HUDEP-2 (cell line): ENCODE data around the gene TUBGCP6.

Experiments
- DNase-seq, 76 experiments: peaks; one replicate each; lab custom pipeline; 2025; ENCODE audit not compliant: unreplicated experiment in 76 of 76; lab: John Stamatoyannopoulos, UW

TUBGCP6 gene

GRCh38 chr22:50171965-50172421 is 72.8 kb downstream of the TUBGCP6 start:
- DNase-seq = no peak

GRCh38 chr22:50171319-50171964 is 73.4 kb downstream of the TUBGCP6 start:
- no peak for DNase-seq

GRCh38 chr22:50170453-50171318 is 74.1 kb downstream of the TUBGCP6 start, which contains the start of gene PANX2:
Gene PANX2 (plus strand): TSS chr22:50170731. CDS start chr22:50170731, 0 bp downstream.
- DNase-seq = no peak

- peak in 8 of 76 experiments; percentile 5 to 42 (median 20) for DNase-seq
These were observed 75.0 kb downstream of the TUBGCP6 start for GRCh38 chr22:50169774-50170341.

- DNase-seq = no peak
These were observed 75.6 kb downstream of the TUBGCP6 start for GRCh38 chr22:50169181-50169759.

GRCh38 chr22:50168490-50169180 is 76.2 kb downstream of the TUBGCP6 start:
- DNase-seq = peak in 12 of 76 experiments; percentile 17 to 44 (median 30)

GRCh38 chr22:50167689-50168489 is 76.9 kb downstream of the TUBGCP6 start:
- DNase-seq = no peak
